GM15510 (cell line): ENCODE data around the gene FIG4.

Experiments
- POLR2A ChIP-seq: IDR thresholded peaks from 3 replicates; pipeline ENCODE4 v1.6.1; 2011; ENCODE audit warnings: borderline replicate concordance; ENCODE audit not compliant: insufficient read length; ENCODE audit errors: extremely low read depth

FIG4 gene

DNA sequence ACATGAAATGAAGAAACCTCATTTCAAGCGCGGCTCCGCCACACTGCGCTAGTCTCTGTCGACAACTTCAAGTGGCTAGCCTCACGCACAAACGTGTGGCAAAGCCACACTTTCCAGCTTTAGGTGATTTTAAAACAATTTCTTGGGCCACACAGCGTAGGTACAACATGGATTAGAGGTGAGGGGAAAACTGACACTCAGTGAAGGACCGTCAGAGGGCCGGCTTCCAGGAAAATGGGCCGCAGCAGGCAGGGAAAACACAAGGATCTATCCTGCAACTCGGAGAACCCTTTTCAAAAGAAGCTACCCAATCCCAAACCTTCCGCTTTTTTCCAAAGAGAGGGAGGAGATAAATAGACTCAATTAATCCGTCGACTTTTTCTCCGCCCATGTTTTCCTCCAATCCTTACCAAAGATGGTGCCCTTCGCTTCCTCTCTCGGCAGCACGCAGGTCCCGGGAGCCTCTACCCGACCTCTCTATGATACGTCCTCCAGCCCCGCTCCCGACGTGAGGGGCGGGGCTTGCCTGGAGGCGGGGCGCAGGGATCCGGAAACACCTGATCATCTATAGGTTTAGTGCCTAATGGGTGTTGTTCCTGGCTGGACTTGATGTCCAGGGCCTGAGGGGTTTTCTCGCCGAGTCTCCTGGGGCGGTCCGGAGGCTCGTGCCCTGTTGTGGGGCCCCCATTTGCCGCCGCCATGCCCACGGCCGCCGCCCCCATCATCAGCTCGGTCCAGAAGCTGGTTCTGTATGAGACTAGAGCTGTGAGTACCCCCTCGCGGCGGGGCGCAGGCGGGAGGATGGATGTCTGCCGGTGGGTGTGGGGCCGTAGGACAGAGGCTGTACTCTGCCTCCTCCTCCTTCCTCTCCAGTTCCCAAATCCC is at the start of gene FIG4, which contains the start of gene AK9:
FIG4 (plus strand) TSS at position 560 of the 885 bp plus-strand sequence; CDS start at position 700, 140 bp downstream.
AK9 (minus strand) TSS at position 466 of the 885 bp plus-strand sequence. CDS start 15,457 bp downstream, outside the sequence.
- peak; percentile 61 for TF ChIP-seq POLR2A

DNA sequence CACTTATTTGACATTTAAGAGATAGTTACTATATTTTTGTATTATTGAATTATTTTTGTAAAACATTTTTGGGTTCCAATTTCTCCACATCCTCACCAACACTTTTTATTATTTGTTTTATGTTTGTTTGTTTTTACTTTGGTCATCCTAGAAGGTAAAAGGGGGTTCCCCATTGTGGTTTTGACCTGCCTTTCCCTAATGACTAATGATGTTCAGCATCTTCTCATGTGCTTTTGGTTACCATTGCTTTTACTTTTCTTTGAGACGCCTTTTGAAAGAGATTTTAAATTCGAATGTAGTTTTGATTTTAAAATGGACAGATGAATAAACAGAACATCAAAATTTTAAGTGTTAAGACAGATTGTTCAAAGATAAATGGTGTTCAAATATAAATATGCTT is 47.0 kb upstream of the FIG4 start:
- no peak for TF ChIP-seq POLR2A

DNA sequence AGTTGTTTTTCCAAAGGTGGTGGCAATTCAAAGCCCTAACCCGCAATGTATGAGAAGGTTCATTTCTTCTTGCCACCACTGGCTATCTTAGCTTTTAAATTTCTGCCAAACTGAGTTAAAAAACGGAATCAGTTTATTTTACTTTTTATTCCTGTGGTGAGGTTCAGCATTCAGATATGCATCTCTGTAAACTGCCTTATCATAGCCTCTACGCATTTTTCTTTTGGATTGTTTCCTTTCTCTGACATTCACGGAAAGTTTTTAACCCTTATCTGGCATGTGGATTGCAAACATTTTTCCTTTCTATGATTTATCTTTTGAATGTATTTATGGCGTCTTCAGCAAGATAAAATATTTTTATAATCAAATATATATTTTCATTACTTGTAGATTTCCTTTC is 37.8 kb upstream of the FIG4 start:
- TF ChIP-seq POLR2A, result no peak

- no peak for TF ChIP-seq POLR2A
Observed at GRCh38 chr6:109655761-109656262, 35.3 kb upstream of the FIG4 start.

DNA sequence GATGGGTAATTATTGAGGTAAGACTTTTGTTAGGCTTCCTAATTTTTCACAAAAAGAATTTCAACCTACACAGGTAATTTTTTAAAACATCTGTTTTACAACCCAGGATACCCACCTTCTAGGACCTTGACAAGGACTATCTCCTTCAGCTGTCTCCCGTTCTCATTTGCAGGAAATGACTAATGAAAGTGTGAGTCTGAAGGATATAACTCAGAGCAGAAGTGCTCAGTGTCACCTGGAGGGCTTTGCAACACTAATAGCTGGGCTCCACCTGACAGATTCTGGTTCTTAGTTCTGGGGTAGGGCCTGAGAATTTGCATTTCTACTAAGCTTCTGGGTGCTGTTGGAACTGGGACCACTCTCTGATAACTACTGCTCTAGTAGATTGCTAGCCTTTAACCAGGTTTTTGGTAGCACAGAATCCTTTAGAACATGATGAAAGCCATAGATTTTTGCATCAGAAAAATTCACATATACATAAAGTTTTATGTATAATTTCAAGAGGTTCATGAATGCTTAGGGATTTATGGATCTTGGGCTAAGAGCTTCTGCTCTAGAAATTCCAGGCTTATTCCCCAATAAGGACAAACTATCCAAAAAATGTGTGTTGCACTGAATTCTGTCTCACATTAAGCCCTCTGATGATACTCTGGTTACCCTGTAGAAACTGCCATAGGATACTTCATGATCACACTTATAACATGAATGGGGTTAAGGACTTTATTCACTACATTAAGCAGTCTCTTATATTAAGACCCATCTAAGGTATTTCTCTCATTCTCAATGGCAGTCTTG is 30.4 kb upstream of the FIG4 start:
- no peak for TF ChIP-seq POLR2A

GRCh38 chr6:109662192-109662591 is 28.9 kb upstream of the FIG4 start:
- no peak for TF ChIP-seq POLR2A

- TF ChIP-seq POLR2A, result no peak
Observed at GRCh38 chr6:109669811-109670210, 21.3 kb upstream of the FIG4 start.

GRCh38 chr6:109671733-109672132 is 19.4 kb upstream of the FIG4 start:
- TF ChIP-seq POLR2A, result no peak

GRCh38 chr6:109672175-109672574 is 18.9 kb upstream of the FIG4 start:
- no peak for TF ChIP-seq POLR2A

DNA sequence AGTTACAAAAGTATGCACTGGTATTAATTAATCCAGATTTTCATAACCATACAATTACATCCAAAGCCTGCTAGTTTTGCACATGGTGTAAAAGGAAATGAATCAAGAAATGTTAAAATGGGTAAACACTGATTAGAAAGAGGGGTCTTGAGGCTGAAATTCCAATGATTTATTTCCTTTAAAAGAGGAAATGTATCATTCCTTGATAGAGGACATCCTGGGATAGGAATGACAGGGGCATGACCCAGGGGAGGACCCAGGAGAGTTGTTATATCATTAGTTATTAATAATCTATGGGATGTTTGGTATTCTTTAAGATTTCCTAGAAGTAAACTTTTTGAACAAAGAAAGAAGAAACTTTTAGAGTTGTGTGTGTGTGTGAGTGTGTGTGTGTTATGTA is 18.3 kb upstream of the FIG4 start:
- TF ChIP-seq POLR2A, result no peak

DNA sequence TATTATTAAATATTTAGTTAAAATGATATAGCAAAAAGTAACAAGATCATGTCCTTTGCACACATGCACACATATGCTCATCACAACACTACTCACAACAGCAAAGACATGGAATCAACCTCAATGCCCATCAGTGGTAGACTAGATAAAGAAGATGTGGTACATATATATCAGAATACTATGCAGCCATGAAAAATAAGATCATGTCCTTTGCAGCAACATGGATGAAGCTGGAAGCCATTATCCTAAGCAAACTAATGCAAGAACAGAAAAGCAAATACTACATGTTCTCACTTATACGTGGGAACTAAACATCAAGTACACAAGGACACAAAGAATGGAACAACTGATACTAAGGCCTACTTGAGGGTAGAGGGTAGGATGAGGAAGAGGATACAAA is 14.4 kb upstream of the FIG4 start:
- TF ChIP-seq POLR2A, result no peak

DNA sequence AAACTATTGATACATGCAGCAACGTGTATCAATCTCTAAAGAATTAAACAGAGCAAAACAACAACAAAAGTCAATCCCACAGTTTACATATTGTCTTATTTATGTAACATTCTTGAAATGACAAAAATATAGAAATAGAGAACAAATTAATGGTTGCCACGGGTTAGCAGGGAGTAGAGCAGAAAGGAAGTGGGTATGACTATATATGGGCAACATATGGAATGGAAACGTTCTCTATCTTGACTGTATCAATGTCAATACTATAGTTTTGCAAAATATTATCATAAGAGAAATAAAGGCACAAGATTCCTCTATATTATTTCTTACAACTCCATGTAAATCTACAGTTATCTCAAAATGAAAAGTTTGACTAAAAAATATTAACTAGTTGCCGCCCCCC is 12.9 kb upstream of the FIG4 start:
- no peak for TF ChIP-seq POLR2A

GRCh38 chr6:109686566-109687265 is 4.4 kb upstream of the FIG4 start:
- TF ChIP-seq POLR2A, result no peak

- no peak for TF ChIP-seq POLR2A
Observed at GRCh38 chr6:109687271-109687761, 3.8 kb upstream of the FIG4 start.
